Activated naive CD4-positive, alpha-beta T cell (primary cell): ENCODE data around the gene ANO3.

Source experiments
- DNase-seq, 4 experiments: peaks; one replicate each; lab custom pipeline; 2025; lab: John Stamatoyannopoulos, UW

ANO3 gene

DNA sequence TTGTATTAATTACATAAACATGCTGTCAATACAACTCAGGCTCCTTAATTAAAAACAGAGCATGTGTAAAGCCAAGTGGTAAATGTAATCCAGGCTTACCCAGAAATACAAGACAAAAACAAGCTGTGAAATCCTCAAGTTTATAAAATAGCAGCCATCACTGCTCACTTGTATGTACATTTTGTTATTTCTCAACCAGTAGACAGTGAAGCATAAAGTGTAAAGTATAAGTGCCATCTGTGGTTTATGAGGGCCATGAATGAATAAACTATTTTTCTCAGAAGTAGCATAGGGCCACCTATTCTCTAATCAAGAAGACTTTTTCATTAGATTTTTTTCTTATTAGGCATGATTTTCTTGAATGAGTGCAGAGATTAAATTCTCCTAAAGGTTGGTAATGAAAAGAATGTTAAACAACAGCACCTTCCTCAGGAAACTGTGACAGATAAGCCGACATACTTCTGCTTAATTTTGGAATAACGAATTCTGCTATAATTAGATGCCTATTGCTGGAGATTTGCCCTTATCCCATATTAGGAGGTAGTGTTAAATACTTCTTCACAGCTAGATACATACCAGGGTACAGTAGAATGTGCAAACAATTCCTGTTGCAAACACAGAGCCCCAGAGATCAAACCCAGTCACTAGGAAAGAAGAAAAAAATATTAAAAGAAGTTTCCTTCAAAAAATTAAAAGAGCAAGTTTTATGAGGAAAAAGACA, 377.0 kb downstream of the ANO3 start:
- no peak for DNase-seq

DNA sequence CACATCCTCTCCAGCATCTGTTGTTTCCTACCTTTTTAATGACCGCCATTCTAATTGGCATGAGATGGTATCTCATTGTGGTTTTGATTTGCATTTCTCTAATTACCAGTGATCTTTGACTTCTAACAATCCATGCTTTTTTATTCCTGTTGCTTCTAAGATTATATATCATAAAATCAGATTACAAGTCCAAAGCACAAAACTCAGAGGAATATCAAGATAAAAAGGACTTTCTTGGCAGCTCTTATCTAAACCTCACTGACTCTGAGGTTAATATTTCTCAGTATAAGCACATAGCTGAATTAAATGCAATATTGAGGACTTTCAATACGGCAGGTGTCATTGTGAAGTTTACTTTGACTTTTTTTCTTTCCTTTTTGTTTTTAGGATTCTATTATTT, 378.6 kb downstream of the ANO3 start:
- DNase-seq, result no peak

DNA sequence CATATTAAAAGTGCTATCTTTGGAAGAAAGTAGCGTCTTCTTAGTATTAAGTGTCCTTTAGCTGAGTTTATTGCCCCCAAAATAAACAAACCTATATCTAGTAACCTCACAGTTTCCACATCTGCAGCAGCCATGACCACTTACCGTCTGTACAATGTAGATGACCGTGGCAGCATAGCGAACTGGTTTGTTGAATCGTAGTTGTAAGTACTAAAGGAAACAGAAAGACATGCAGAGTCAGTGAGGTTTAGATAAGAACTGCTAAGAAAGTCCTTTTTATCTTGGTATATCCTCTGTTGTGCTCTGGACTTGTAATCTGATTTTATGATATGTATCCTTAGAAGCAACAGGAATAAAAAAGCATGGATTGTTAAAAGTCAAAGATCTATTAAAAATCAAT, 380.6 kb downstream of the ANO3 start:
- DNase-seq, result no peak
